ENCODE results near the gene BOLA1. TPM values are rescaled to one million over a fixed set of nuclear protein-coding genes. Genes with fewer than 3 reads are reported as not detected.

Gene BOLA1
- total RNA-seq, 1 experiment from 2014 or later, result 20.4 TPM

GRCh38 chr1:149942885-149943284 is 43.5 kb downstream of the BOLA1 start:
- ATAC-seq (no peak), DNase-seq (ENCODE audit: low read depth, low spot score) (no peak)
- TF ChIP-seq ZNF274 (IDR thresholded peaks at IDR 0.05; ENCODE audit: low read depth, low read length) (no peak), POLR2AphosphoS5 (IDR thresholded peaks at IDR 0.05; ENCODE audit: low read depth, low read length) (no peak), MAX (IDR thresholded peaks at IDR 0.05) (no peak), CEBPB (IDR thresholded peaks at IDR 0.05; ENCODE audit: low read depth) (no peak), SP1 (IDR thresholded peaks at IDR 0.05; ENCODE audit: low read depth) (no peak), YY1 (IDR thresholded peaks at IDR 0.05; ENCODE audit: extremely low read depth, insufficient replicate concordance, low read depth, low read length) (no peak), ZBTB33 (IDR thresholded peaks at IDR 0.05; ENCODE audit: extremely low read depth, insufficient replicate concordance, low read length) (no peak)
- Histone ChIP-seq H3K9me2 (ENCODE audit: insufficient read depth) (no peaks in the 10 kb centered on the region), H4K20me1 (ENCODE audit: insufficient read depth) (no peaks in the 10 kb centered on the region), H3K9ac (ENCODE audit: low read length) (no peak overlapping the region), H3K27me3 (ENCODE audit: insufficient read depth, low read length) (no peaks in the 10 kb centered on the region), H2AFZ (ENCODE audit: low read depth, low read length, poor library complexity, severe bottlenecking) (no peak overlapping the region), H3K9me3 (ENCODE audit: control insufficient read depth in 1 of 2, insufficient read depth in 1 of 2, low read depth in 1 of 2, low read length in 2 of 2) (no peaks in the 10 kb centered on the region), H3K27ac (ENCODE audit: low read depth, low read length) (no peak overlapping the region), H3K4me3 (replicated peaks in 1 of 2; ENCODE audit: low read depth in 1 of 2, low read length in 2 of 2) (no peak overlapping the region), H3K4me2 (ENCODE audit: low read length) (no peak overlapping the region), H3K4me1 (ENCODE audit: control insufficient read depth in 1 of 2, insufficient read depth in 2 of 2, low read length in 2 of 2) (peaks cover 25 to 44% of the 10 kb centered on the region in 2 experiments), H3K79me2 (ENCODE audit: insufficient read depth, low read length) (no peaks in the 10 kb centered on the region), H3K36me3 (ENCODE audit: control insufficient read depth in 1 of 2, insufficient read depth in 2 of 2, low read length in 2 of 2) (peaks cover 4 to 6% of the 10 kb centered on the region in 2 experiments; a peak in 2 of 4 replicates)
- ChIA-PET POLR2A (interaction anchor here (0.9 kb wide), 1 partner anchor 56 kb away, joined by 7 read pairs; a partner anchor contains a TSS), CTCF (interaction anchor here (1.2 kb wide), 1 partner anchor 108 kb away, joined by 4 read pairs; no protein-coding TSS in a partner anchor), RAD21 (ENCODE audit: low non-redundant PET in 1 of 2, low total read pairs in 2 of 2, uncharacterized antibody in 2 of 2, unreplicated experiment in 2 of 2) (interaction anchor here in 1 of 2 experiments (0.6 kb wide), 1 partner anchor 54 kb away, joined by 4 read pairs; no protein-coding TSS in a partner anchor)
- intact Hi-C loops (cut with micrococcal nuclease), result no loop called here
- BruUV-seq (replicated peaks), result no TSS peak

All from HCT116 (cell line).